Globus pallidus (tissue), 1 donor: ENCODE results near the gene FOXI2.
A peak's percentile ranks its signal among the peaks of the same experiment; 100 is the strongest.

Source experiments
- DNase-seq: peaks from one replicate; pipeline ENCODE4 v3.0.0-alpha.2; 2015; ENCODE audit warnings: low spot score

The FOXI2 gene

GRCh38 chr10:127736915-127737562 lies at the start of gene FOXI2:
FOXI2 (plus strand) TSS chr10:127737185; CDS start chr10:127737274, 89 bp downstream.
- no peak for DNase-seq

GRCh38 chr10:127687548-127687947 lies 49.4 kb upstream of the FOXI2 start:
- no peak for DNase-seq

GRCh38 chr10:127690176-127690835 lies 46.7 kb upstream of the FOXI2 start:
- no peak for DNase-seq

- no peak for DNase-seq
Observed at GRCh38 chr10:127694580-127695193, 42.3 kb upstream of the FOXI2 start.

- DNase-seq: no peak
Observed at GRCh38 chr10:127695431-127695830, 41.6 kb upstream of the FOXI2 start.

GRCh38 chr10:127698886-127699285 lies 38.1 kb upstream of the FOXI2 start:
- no peak for DNase-seq

GRCh38 chr10:127699311-127699710 lies 37.7 kb upstream of the FOXI2 start:
- no peak for DNase-seq

- no peak for DNase-seq
Observed at GRCh38 chr10:127702271-127702670, 34.7 kb upstream of the FOXI2 start.

- DNase-seq: peak; percentile 20
Observed at GRCh38 chr10:127715249-127715648, 21.7 kb upstream of the FOXI2 start.

GRCh38 chr10:127715782-127716378 lies 21.1 kb upstream of the FOXI2 start:
- DNase-seq: peak; percentile 64

- DNase-seq: no peak
Observed at GRCh38 chr10:127720142-127720541, 16.8 kb upstream of the FOXI2 start.

- no peak for DNase-seq
Observed at GRCh38 chr10:127720903-127721302, 16.1 kb upstream of the FOXI2 start.

GRCh38 chr10:127734753-127735152 lies 2.2 kb upstream of the FOXI2 start:
- DNase-seq: no peak

GRCh38 chr10:127735156-127735555 lies 1.8 kb upstream of the FOXI2 start:
- DNase-seq: no peak

GRCh38 chr10:127735723-127736221 lies 1.2 kb upstream of the FOXI2 start:
- no peak for DNase-seq

- DNase-seq: no peak
Observed at GRCh38 chr10:127736222-127736914, 617 bp upstream of the FOXI2 start.

- no peak for DNase-seq
Observed at GRCh38 chr10:127737563-127738511, 852 bp downstream of the FOXI2 start.

- DNase-seq: no peak
Observed at GRCh38 chr10:127738512-127739424, 1.8 kb downstream of the FOXI2 start.

GRCh38 chr10:127739908-127740307 lies 2.9 kb downstream of the FOXI2 start:
- DNase-seq: no peak

- DNase-seq: no peak
Observed at GRCh38 chr10:127740596-127740995, 3.6 kb downstream of the FOXI2 start.
